GM12878 (cell line): ENCODE results near the gene HUNK.

Source experiments
- BHLHE40 ChIP-seq, 2 experiments: fragments of 450-650 bp in 1 of 2; IDR thresholded peaks; 2 replicates each; pipeline ENCODE4 v1.6.1; 2011 to 2017; ENCODE audit warnings: low read depth in 2 of 2, borderline replicate concordance in 1 of 2, improper control_type of control experiment in 1 of 2, low read length in 1 of 2, mild to moderate bottlenecking in 1 of 2
- CREB1 ChIP-seq: IDR thresholded peaks from 2 replicates; pipeline ENCODE4 v1.6.1; 2012; ENCODE audit warnings: low read depth, mild to moderate bottlenecking, inconsistent platforms
- CTCF ChIP-seq, 3 experiments: IDR thresholded peaks in 2 of 3; conservative IDR thresholded peaks in 1 of 3; 2 replicates each; pipeline ENCODE4 v1.5.1; 2011; ENCODE audit warnings: low read depth in 3 of 3, low read length in 3 of 3, mild to moderate bottlenecking in 3 of 3, control low read depth in 2 of 3, moderate library complexity in 2 of 3, inconsistent platforms in 1 of 3, mixed read lengths in 1 of 3; ENCODE audit not compliant: control insufficient read depth in 2 of 3, insufficient read depth in 1 of 3; ENCODE audit errors: extremely low read depth in 1 of 3
- GABPA ChIP-seq: IDR thresholded peaks from 2 replicates; pipeline ENCODE4 v1.6.1; 2014; ENCODE audit warnings: antibody characterized with exemption, low read depth, mild to moderate bottlenecking, inconsistent platforms
- HDAC6 ChIP-seq: fragments of 200-600 bp; sonication (generic); IDR thresholded peaks from one replicate; pipeline ENCODE4 v1.8.0; 2017; ENCODE audit warnings: antibody characterized with exemption; ENCODE audit not compliant: unreplicated experiment
- NR2C1 ChIP-seq: fragments of 450-650 bp; IDR thresholded peaks from 2 replicates; pipeline ENCODE4 v1.6.1; 2017; ENCODE audit warnings: antibody characterized with exemption, mild to moderate bottlenecking, moderate library complexity
- POLR2A ChIP-seq: IDR thresholded peaks from 2 replicates; pipeline ENCODE4 v1.6.1; 2011; ENCODE audit warnings: low read depth, mild to moderate bottlenecking, low read length
- SMC3 ChIP-seq: IDR thresholded peaks from 2 replicates; pipeline ENCODE4 v1.6.1; 2011; ENCODE audit warnings: low read length, improper control_type of control experiment, borderline replicate concordance
- TBL1XR1 ChIP-seq: IDR thresholded peaks from 2 replicates; pipeline ENCODE4 v1.6.1; 2012; ENCODE audit warnings: low read depth, low read length, improper control_type of control experiment
- TCF12 ChIP-seq: IDR thresholded peaks from 2 replicates; pipeline ENCODE4 v1.6.1; 2011; ENCODE audit warnings: low read depth, mild to moderate bottlenecking, low read length
- TF ChIP-seq, protein P1 (sequence below): IDR thresholded peaks from 2 replicates; pipeline ENCODE4 v1.6.1; 2012; ENCODE audit warnings: low read depth, low read length, improper control_type of control experiment

DNA sequence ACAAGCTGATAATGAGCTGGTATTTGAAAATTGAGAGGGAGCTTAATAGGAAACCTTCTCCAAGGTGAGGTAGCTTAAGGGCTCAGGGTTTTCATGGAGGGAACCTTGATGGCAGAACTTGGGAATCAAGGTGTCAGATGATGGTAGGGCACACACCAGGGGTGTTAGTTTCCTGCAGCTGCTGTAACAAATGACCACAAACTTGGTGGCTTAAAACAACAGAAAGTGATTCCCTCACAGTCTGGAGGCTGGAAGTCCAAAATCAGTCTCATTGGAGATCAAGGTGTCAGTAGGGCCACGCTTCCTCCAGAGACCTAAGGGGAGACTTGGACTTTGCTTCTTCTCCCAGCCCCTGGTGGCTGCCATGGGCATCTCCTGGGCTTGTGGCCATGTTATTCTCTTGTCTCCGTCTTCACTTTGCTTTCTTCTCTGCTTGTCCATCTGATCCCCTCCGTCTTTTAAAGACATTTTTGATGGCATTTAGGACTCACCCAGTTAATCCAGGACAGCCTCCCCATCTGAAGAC lies 45.5 kb downstream of the HUNK start:
- TF ChIP-seq CTCF (IDR thresholded peaks at IDR 0.05 in 2 of 3, conservative IDR thresholded peaks at IDR 0.05 in 1 of 3; ENCODE audit: control insufficient read depth in 2 of 3, extremely low read depth in 1 of 3, insufficient read depth in 1 of 3, low read depth in 3 of 3, low read length in 3 of 3) (no peak), BHLHE40 (IDR thresholded peaks at IDR 0.05; ENCODE audit: borderline replicate concordance in 1 of 2, low read depth in 2 of 2, low read length in 1 of 2) (no peak), HDAC6 (no peak), POLR2A (no peak), TCF12 (no peak), GABPA (no peak), TBL1XR1 (no peak), SMC3 (no peak), CREB1 (no peak), NR2C1 (no peak)
- TF ChIP-seq, protein P1, sequence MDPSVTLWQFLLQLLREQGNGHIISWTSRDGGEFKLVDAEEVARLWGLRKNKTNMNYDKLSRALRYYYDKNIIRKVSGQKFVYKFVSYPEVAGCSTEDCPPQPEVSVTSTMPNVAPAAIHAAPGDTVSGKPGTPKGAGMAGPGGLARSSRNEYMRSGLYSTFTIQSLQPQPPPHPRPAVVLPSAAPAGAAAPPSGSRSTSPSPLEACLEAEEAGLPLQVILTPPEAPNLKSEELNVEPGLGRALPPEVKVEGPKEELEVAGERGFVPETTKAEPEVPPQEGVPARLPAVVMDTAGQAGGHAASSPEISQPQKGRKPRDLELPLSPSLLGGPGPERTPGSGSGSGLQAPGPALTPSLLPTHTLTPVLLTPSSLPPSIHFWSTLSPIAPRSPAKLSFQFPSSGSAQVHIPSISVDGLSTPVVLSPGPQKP = no peak
